Activated naive CD8-positive, alpha-beta T cell (primary cell): ENCODE data around the gene EYS.

ENCODE experiments used
- H3K27ac Mint-ChIP-seq: one replicate; pipeline ENCODE4 v1.8.0; 2021; ENCODE audit warnings: mixed read lengths
- H3K27me3 Mint-ChIP-seq: one replicate; pipeline ENCODE4 v1.8.0; 2021; ENCODE audit warnings: mixed read lengths
- H3K36me3 Mint-ChIP-seq: one replicate; pipeline ENCODE4 v1.8.0; 2021; ENCODE audit warnings: mixed read lengths
- H3K4me1 Mint-ChIP-seq: one replicate; pipeline ENCODE4 v1.8.0; 2021; ENCODE audit warnings: low read depth, mixed read lengths
- H3K4me3 Mint-ChIP-seq: one replicate; pipeline ENCODE4 v1.8.0; 2021; ENCODE audit warnings: mild to moderate bottlenecking, mixed read lengths
- H3K9me3 Mint-ChIP-seq: one replicate; pipeline ENCODE4 v1.8.0; 2021; ENCODE audit warnings: low read depth, mixed read lengths

EYS gene

GRCh38 chr6:64217721-64218620 is 1489.1 kb downstream of the EYS start:
- H3K27ac Mint-ChIP-seq = no peak overlapping the region
- peaks cover 10% of the 10 kb centered on the region for H3K9me3 Mint-ChIP-seq
- H3K4me3 Mint-ChIP-seq = no peak overlapping the region
- H3K4me1 Mint-ChIP-seq = no peaks in the 10 kb centered on the region
- H3K36me3 Mint-ChIP-seq = no peaks in the 10 kb centered on the region
- H3K27me3 Mint-ChIP-seq = no peaks in the 10 kb centered on the region

- Mint-ChIP-seq H3K27me3 (no peaks in the 10 kb centered on the region), H3K4me3 (no peak overlapping the region), H3K4me1 (no peaks in the 10 kb centered on the region), H3K9me3 (peaks cover 10% of the 10 kb centered on the region), H3K27ac (no peak overlapping the region), H3K36me3 (no peaks in the 10 kb centered on the region)
These were observed 1492.7 kb downstream of the EYS start for GRCh38 chr6:64214373-64214772.

- H3K4me3 Mint-ChIP-seq = no peak overlapping the region
- no peaks in the 10 kb centered on the region for H3K36me3 Mint-ChIP-seq
- H3K9me3 Mint-ChIP-seq = peaks cover 6% of the 10 kb centered on the region
- H3K4me1 Mint-ChIP-seq = no peaks in the 10 kb centered on the region
- H3K27ac Mint-ChIP-seq = no peak overlapping the region
- H3K27me3 Mint-ChIP-seq = no peaks in the 10 kb centered on the region
These were observed 1493.3 kb downstream of the EYS start for GRCh38 chr6:64213697-64214096.

GRCh38 chr6:64197246-64197645 is 1509.8 kb downstream of the EYS start:
- Mint-ChIP-seq H3K9me3 (peaks cover 8% of the 10 kb centered on the region), H3K36me3 (no peaks in the 10 kb centered on the region), H3K27me3 (no peaks in the 10 kb centered on the region), H3K27ac (no peak overlapping the region), H3K4me1 (no peaks in the 10 kb centered on the region), H3K4me3 (no peak overlapping the region)

- H3K9me3 Mint-ChIP-seq = peaks cover 5% of the 10 kb centered on the region
- H3K27ac Mint-ChIP-seq = no peak overlapping the region
- H3K36me3 Mint-ChIP-seq = no peaks in the 10 kb centered on the region
- no peak overlapping the region for H3K4me3 Mint-ChIP-seq
- no peaks in the 10 kb centered on the region for H3K4me1 Mint-ChIP-seq
- H3K27me3 Mint-ChIP-seq = no peaks in the 10 kb centered on the region
These were observed 1520.4 kb downstream of the EYS start for GRCh38 chr6:64186592-64186991.

GRCh38 chr6:64185621-64186020 is 1521.4 kb downstream of the EYS start:
- Mint-ChIP-seq H3K27me3 (no peaks in the 10 kb centered on the region), H3K9me3 (peaks cover 5% of the 10 kb centered on the region)

GRCh38 chr6:64175296-64175695 is 1531.7 kb downstream of the EYS start:
- Mint-ChIP-seq H3K4me3 (no peak overlapping the region), H3K27ac (no peak overlapping the region), H3K4me1 (no peaks in the 10 kb centered on the region), H3K36me3 (no peaks in the 10 kb centered on the region), H3K27me3 (no peaks in the 10 kb centered on the region), H3K9me3 (no peaks in the 10 kb centered on the region)

More at GRCh38 chr6:64185621-64186020, 1521.4 kb downstream of the EYS start:
- Mint-ChIP-seq H3K4me1 (no peaks in the 10 kb centered on the region), H3K27ac (no peak overlapping the region), H3K4me3 (no peak overlapping the region), H3K36me3 (no peaks in the 10 kb centered on the region)

GRCh38 chr6:64170316-64170715 is 1536.7 kb downstream of the EYS start:
- Mint-ChIP-seq H3K4me3 (no peak overlapping the region), H3K27me3 (no peaks in the 10 kb centered on the region), H3K4me1 (no peaks in the 10 kb centered on the region), H3K36me3 (no peaks in the 10 kb centered on the region), H3K9me3 (peaks cover 2% of the 10 kb centered on the region), H3K27ac (no peak overlapping the region)

GRCh38 chr6:64160486-64160885 is 1546.5 kb downstream of the EYS start:
- H3K27ac Mint-ChIP-seq = no peak overlapping the region
- no peak overlapping the region for H3K4me3 Mint-ChIP-seq
- no peaks in the 10 kb centered on the region for H3K36me3 Mint-ChIP-seq
- no peaks in the 10 kb centered on the region for H3K27me3 Mint-ChIP-seq
- no peaks in the 10 kb centered on the region for H3K9me3 Mint-ChIP-seq
- H3K4me1 Mint-ChIP-seq = no peaks in the 10 kb centered on the region

GRCh38 chr6:64155063-64155462 is 1552.0 kb downstream of the EYS start:
- H3K4me1 Mint-ChIP-seq = no peaks in the 10 kb centered on the region
- no peaks in the 10 kb centered on the region for H3K9me3 Mint-ChIP-seq
- H3K27me3 Mint-ChIP-seq = no peaks in the 10 kb centered on the region
- H3K4me3 Mint-ChIP-seq = no peak overlapping the region
- no peaks in the 10 kb centered on the region for H3K36me3 Mint-ChIP-seq
- no peak overlapping the region for H3K27ac Mint-ChIP-seq

GRCh38 chr6:64146876-64147275 is 1560.2 kb downstream of the EYS start:
- peaks cover 15% of the 10 kb centered on the region for H3K9me3 Mint-ChIP-seq
- no peak overlapping the region for H3K27ac Mint-ChIP-seq
- H3K27me3 Mint-ChIP-seq = no peaks in the 10 kb centered on the region
- no peaks in the 10 kb centered on the region for H3K36me3 Mint-ChIP-seq
- H3K4me1 Mint-ChIP-seq = no peaks in the 10 kb centered on the region
- no peak overlapping the region for H3K4me3 Mint-ChIP-seq

- no peaks in the 10 kb centered on the region for H3K36me3 Mint-ChIP-seq
- H3K27me3 Mint-ChIP-seq = no peaks in the 10 kb centered on the region
- peaks cover 15% of the 10 kb centered on the region for H3K9me3 Mint-ChIP-seq
- H3K4me3 Mint-ChIP-seq = no peak overlapping the region
- H3K4me1 Mint-ChIP-seq = no peaks in the 10 kb centered on the region
- no peak overlapping the region for H3K27ac Mint-ChIP-seq
These were observed 1560.9 kb downstream of the EYS start for GRCh38 chr6:64146094-64146493.

- Mint-ChIP-seq H3K27me3 (no peaks in the 10 kb centered on the region), H3K9me3 (peaks cover 15% of the 10 kb centered on the region), H3K36me3 (no peaks in the 10 kb centered on the region), H3K27ac (no peak overlapping the region), H3K4me1 (no peaks in the 10 kb centered on the region), H3K4me3 (no peak overlapping the region)
These were observed 1561.4 kb downstream of the EYS start for GRCh38 chr6:64145658-64146057.

- H3K4me3 Mint-ChIP-seq = no peak overlapping the region
- no peaks in the 10 kb centered on the region for H3K36me3 Mint-ChIP-seq
- no peak overlapping the region for H3K27ac Mint-ChIP-seq
- no peaks in the 10 kb centered on the region for H3K27me3 Mint-ChIP-seq
- no peaks in the 10 kb centered on the region for H3K4me1 Mint-ChIP-seq
- H3K9me3 Mint-ChIP-seq = peaks cover 15% of the 10 kb centered on the region
These were observed 1563.9 kb downstream of the EYS start for GRCh38 chr6:64143101-64143500.

- peaks cover 16% of the 10 kb centered on the region for H3K9me3 Mint-ChIP-seq
- no peak overlapping the region for H3K4me3 Mint-ChIP-seq
- no peaks in the 10 kb centered on the region for H3K4me1 Mint-ChIP-seq
- H3K27ac Mint-ChIP-seq = no peak overlapping the region
- H3K27me3 Mint-ChIP-seq = no peaks in the 10 kb centered on the region
- no peaks in the 10 kb centered on the region for H3K36me3 Mint-ChIP-seq
These were observed 1565.3 kb downstream of the EYS start for GRCh38 chr6:64141680-64142079.
